ENCODE measurements around the gene GPR137B. TPM values are rescaled to one million over a fixed set of nuclear protein-coding genes. Genes with fewer than 3 reads are reported as not detected.
A peak's percentile ranks its signal among the peaks of the same experiment; 100 is the strongest.
"Not testable (repeated sequence)": the region's sequence is repeated elsewhere in the genome, so short reads cannot be mapped to it uniquely, and the experiment has no call there.

GPR137B gene
- total and polyA plus RNA-seq, 5 donors: 21.3 to 73.3 (median 26.3) TPM

DNA sequence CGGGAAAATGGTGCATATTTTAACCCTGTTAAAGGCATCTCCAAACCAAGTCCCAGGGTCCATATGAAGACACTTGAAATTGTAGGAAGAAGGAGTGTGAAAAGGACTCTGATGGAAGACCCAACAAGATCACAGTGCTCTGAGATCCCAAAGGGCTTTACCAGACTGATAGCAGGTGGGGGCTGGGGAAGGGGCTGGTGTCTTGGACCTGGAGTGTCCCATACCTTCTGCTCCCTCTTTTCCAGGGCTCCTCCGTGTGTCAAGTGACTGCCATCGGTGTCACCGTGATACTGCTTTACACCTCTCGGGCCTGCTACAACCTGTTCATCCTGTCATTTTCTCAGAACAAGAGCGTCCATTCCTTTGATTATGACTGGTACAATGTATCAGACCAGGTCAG lies 37.3 kb downstream of the GPR137B start:
- no peak overlapping the region for H3K4me3 ChIP-seq (ENCODE audit: low read length)
- no peaks in the 10 kb centered on the region for H3K9me3 ChIP-seq (ENCODE audit: control insufficient read depth, low read length)
- DNase-seq (no peak), ATAC-seq (no peak)
- WGBS: 96% methylated on average over 6 of the region's 6 CpGs
- no peak overlapping the region for H3K27ac ChIP-seq (ENCODE audit: low read length)
- H3K4me1 ChIP-seq (ENCODE audit: control insufficient read depth, insufficient read depth, low read length): no peaks in the 10 kb centered on the region
- intact Hi-C loops (cut with DNase I): no loop called here
- H3K27me3 ChIP-seq (ENCODE audit: control insufficient read depth, insufficient read depth): no peaks in the 10 kb centered on the region

- Histone ChIP-seq H3K9me3 (ENCODE audit: control insufficient read depth, low read length) (no peaks in the 10 kb centered on the region), H3K27ac (ENCODE audit: low read length) (no peak overlapping the region), H3K4me3 (ENCODE audit: low read length) (no peak overlapping the region), H3K4me1 (ENCODE audit: control insufficient read depth, insufficient read depth, low read length) (no peaks in the 10 kb centered on the region), H3K27me3 (ENCODE audit: control insufficient read depth, insufficient read depth) (no peaks in the 10 kb centered on the region)
- DNase-seq: no peak
- ATAC-seq: no peak
- intact Hi-C loops (cut with DNase I): no loop called here
- WGBS: 94% methylated on average over 3 of the region's 3 CpGs
Measured at GRCh38 chr1:236181059-236181458, 38.7 kb downstream of the GPR137B start.

- no peak overlapping the region for H3K27ac ChIP-seq (ENCODE audit: low read length)
- H3K9me3 ChIP-seq (ENCODE audit: control insufficient read depth, low read length): no peaks in the 10 kb centered on the region
- no peaks in the 10 kb centered on the region for H3K27me3 ChIP-seq (ENCODE audit: control insufficient read depth, insufficient read depth)
- ATAC-seq (no peak), DNase-seq (no peak)
- WGBS: 87% methylated on average over 4 of the region's 4 CpGs
- no peaks in the 10 kb centered on the region for H3K4me1 ChIP-seq (ENCODE audit: control insufficient read depth, insufficient read depth, low read length)
- intact Hi-C loops (cut with DNase I): no loop called here
- no peak overlapping the region for H3K4me3 ChIP-seq (ENCODE audit: low read length)
Measured at GRCh38 chr1:236185687-236186086, 43.3 kb downstream of the GPR137B start.

- DNase-seq; H3K4me3 ChIP-seq (ENCODE audit: low read length); H3K4me1 ChIP-seq (ENCODE audit: control insufficient read depth, insufficient read depth, low read length); H3K9me3 ChIP-seq (ENCODE audit: control insufficient read depth, low read length); H3K27ac ChIP-seq (ENCODE audit: low read length); ATAC-seq; H3K27me3 ChIP-seq (ENCODE audit: control insufficient read depth, insufficient read depth); intact Hi-C loops (cut with DNase I): not testable (repeated sequence)
- 97% methylated on average over 2 of the region's 2 CpGs for WGBS
Measured at GRCh38 chr1:236186471-236186870, 44.1 kb downstream of the GPR137B start.

GRCh38 chr1:236188084-236188483 lies 45.7 kb downstream of the GPR137B start:
- DNase-seq; H3K4me1 ChIP-seq (ENCODE audit: control insufficient read depth, insufficient read depth, low read length); ATAC-seq; H3K9me3 ChIP-seq (ENCODE audit: control insufficient read depth, low read length); H3K27ac ChIP-seq (ENCODE audit: low read length); intact Hi-C loops (cut with DNase I); H3K27me3 ChIP-seq (ENCODE audit: control insufficient read depth, insufficient read depth); H3K4me3 ChIP-seq (ENCODE audit: low read length): not testable (repeated sequence)
- 86% methylated on average over 1 of the region's 1 CpG for WGBS

DNA sequence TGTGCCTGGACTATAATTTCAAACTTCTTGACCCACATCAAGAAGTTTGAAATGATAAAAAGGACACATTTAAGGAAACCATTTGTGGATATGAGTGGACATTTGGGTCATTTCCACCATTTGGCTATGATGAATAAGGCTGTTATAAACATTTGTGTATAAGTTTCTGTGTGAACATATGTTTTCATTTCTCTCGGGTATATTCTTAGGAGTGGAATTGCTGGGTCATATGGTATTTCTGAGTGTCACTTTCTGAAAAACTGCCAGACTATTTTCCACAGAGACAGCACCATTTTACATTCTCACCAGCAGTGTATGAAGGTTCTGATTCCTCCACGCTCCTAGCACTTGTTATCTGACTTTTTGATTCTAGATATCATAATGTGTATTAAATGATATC lies 50.8 kb downstream of the GPR137B start:
- H3K9me3 ChIP-seq (ENCODE audit: control insufficient read depth, low read length): no peaks in the 10 kb centered on the region
- WGBS: 85% methylated on average over 2 of the region's 2 CpGs
- H3K4me1 ChIP-seq (ENCODE audit: control insufficient read depth, insufficient read depth, low read length): no peaks in the 10 kb centered on the region
- no peak overlapping the region for H3K4me3 ChIP-seq (ENCODE audit: low read length)
- intact Hi-C loops (cut with DNase I): no loop called here
- DNase-seq (no peak), ATAC-seq (no peak)
- H3K27ac ChIP-seq (ENCODE audit: low read length): no peak overlapping the region
- H3K27me3 ChIP-seq (ENCODE audit: control insufficient read depth, insufficient read depth): no peaks in the 10 kb centered on the region

- Histone ChIP-seq H3K9me3 (ENCODE audit: control insufficient read depth, low read length) (no peaks in the 10 kb centered on the region), H3K4me1 (ENCODE audit: control insufficient read depth, insufficient read depth, low read length) (no peaks in the 10 kb centered on the region), H3K27ac (ENCODE audit: low read length) (no peak overlapping the region), H3K27me3 (ENCODE audit: control insufficient read depth, insufficient read depth) (no peaks in the 10 kb centered on the region), H3K4me3 (ENCODE audit: low read length) (no peak overlapping the region)
- intact Hi-C loops (cut with DNase I): no loop called here
- DNase-seq (no peak), ATAC-seq (no peak)
Measured at GRCh38 chr1:236200925-236201324, 58.6 kb downstream of the GPR137B start.

GRCh38 chr1:236201786-236202185 lies 59.4 kb downstream of the GPR137B start:
- DNase-seq (no peak), ATAC-seq (no peak)
- Histone ChIP-seq H3K4me1 (ENCODE audit: control insufficient read depth, insufficient read depth, low read length) (no peaks in the 10 kb centered on the region), H3K27ac (ENCODE audit: low read length) (no peak overlapping the region), H3K27me3 (ENCODE audit: control insufficient read depth, insufficient read depth) (no peaks in the 10 kb centered on the region), H3K9me3 (ENCODE audit: control insufficient read depth, low read length) (no peaks in the 10 kb centered on the region), H3K4me3 (ENCODE audit: low read length) (no peak overlapping the region)
- intact Hi-C loops (cut with DNase I): no loop called here
- WGBS: 95% methylated on average over 1 of the region's 1 CpG

DNA sequence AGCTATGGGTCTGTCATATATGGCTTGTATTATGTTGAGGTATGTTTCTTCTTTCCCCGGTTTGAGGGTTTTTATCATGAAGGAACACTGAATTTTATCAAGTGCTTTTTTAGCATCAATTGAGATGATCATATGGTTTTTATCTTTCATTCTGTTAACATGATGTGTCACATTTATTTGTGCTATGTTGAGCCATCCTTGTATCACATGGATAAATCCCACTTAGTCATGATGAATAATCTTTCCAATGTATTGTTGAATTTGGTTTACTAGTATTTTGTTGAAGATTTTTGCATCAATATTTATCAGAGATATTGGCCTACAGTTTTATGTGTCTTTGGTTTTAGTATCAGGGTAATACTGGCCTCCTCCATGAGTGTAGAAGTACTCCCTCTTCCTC lies 61.7 kb downstream of the GPR137B start:
- H3K27ac ChIP-seq (ENCODE audit: low read length): no peak overlapping the region
- WGBS: 94% methylated on average over 1 of the region's 1 CpG
- intact Hi-C loops (cut with DNase I): no loop called here
- no peaks in the 10 kb centered on the region for H3K27me3 ChIP-seq (ENCODE audit: control insufficient read depth, insufficient read depth)
- DNase-seq (no peak), ATAC-seq (no peak)
- no peaks in the 10 kb centered on the region for H3K4me1 ChIP-seq (ENCODE audit: control insufficient read depth, insufficient read depth, low read length)
- no peak overlapping the region for H3K4me3 ChIP-seq (ENCODE audit: low read length)
- no peaks in the 10 kb centered on the region for H3K9me3 ChIP-seq (ENCODE audit: control insufficient read depth, low read length)

- no peak overlapping the region for H3K27ac ChIP-seq (ENCODE audit: low read length)
- no peaks in the 10 kb centered on the region for H3K27me3 ChIP-seq (ENCODE audit: control insufficient read depth, insufficient read depth)
- H3K4me3 ChIP-seq (ENCODE audit: low read length): no peak overlapping the region
- no peaks in the 10 kb centered on the region for H3K4me1 ChIP-seq (ENCODE audit: control insufficient read depth, insufficient read depth, low read length)
- ATAC-seq (no peak), DNase-seq (no peak)
- intact Hi-C loops (cut with DNase I): no loop called here
- WGBS: 95% methylated on average over 3 of the region's 3 CpGs
- no peaks in the 10 kb centered on the region for H3K9me3 ChIP-seq (ENCODE audit: control insufficient read depth, low read length)
Measured at GRCh38 chr1:236204656-236205055, 62.3 kb downstream of the GPR137B start.

DNA sequence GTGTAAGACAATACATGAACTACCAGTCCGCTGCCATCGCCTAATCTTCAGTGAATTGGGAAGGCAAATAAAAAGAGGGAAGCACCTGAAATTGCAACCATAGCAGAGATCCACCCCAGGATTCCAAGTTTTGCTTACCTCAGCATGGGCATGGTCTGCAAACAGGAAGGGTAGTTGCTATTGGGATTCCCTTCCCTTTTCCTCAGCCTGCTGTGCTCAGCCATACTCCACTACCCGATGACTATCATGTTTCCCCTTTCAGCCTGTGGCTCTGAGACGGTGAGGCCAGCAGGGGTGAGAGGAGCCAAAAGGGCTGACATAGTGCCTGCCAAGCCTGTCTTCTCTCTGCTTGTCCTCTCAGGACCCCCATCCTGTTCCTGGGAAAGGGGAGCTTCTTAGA lies 64.2 kb downstream of the GPR137B start:
- DNase-seq: peak in 2 of 3 donors; percentile 15 to 34
- H3K27ac ChIP-seq (ENCODE audit: low read length): no peak overlapping the region

DNA sequence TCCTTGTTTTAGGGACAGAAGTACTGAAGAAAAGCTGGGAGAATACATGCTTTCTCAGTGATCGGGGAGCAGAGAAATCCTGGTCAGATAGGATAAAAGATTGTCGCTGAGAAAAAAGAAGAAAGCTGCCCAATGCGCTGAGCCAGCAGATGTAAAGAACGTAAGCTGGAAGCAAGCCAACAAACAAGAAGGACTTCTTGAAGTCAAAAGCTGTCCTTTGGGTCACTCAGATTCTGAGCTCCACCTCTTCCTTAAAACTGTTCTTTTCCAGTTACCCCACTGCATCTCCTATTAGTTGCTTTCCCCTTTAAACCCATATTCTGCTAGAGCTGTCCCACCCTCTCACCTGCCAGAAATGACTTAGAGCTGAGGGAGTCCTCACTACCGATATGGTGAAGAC lies 64.8 kb downstream of the GPR137B start:
- H3K9me3 ChIP-seq (ENCODE audit: control insufficient read depth, low read length): no peaks in the 10 kb centered on the region
- ATAC-seq (peak in 1 of 2 donors; percentile 23), DNase-seq (no peak)
- no peak overlapping the region for H3K4me3 ChIP-seq (ENCODE audit: low read length)
- H3K27me3 ChIP-seq (ENCODE audit: control insufficient read depth, insufficient read depth): no peaks in the 10 kb centered on the region
- 64% methylated on average over 5 of the region's 5 CpGs for WGBS
- H3K27ac ChIP-seq (ENCODE audit: low read length): no peak overlapping the region
- no peaks in the 10 kb centered on the region for H3K4me1 ChIP-seq (ENCODE audit: control insufficient read depth, insufficient read depth, low read length)
- intact Hi-C loops (cut with DNase I): no loop called here

More for the DNA sequence above, 64.2 kb downstream of the GPR137B start:
- peak; percentile 75 to 85 for ATAC-seq
- Histone ChIP-seq H3K27me3 (ENCODE audit: control insufficient read depth, insufficient read depth) (no peaks in the 10 kb centered on the region), H3K9me3 (ENCODE audit: control insufficient read depth, low read length) (no peaks in the 10 kb centered on the region), H3K4me1 (ENCODE audit: control insufficient read depth, insufficient read depth, low read length) (no peaks in the 10 kb centered on the region), H3K4me3 (ENCODE audit: low read length) (no peak overlapping the region)
- intact Hi-C loops (cut with DNase I): no loop called here
- WGBS: 53% methylated on average over 4 of the region's 4 CpGs

All from right cardiac atrium (tissue), 5 donors.